GM12878 (cell line): Measurements from ENCODE around the gene HMX3. TPM values are rescaled to one million over a fixed set of nuclear protein-coding genes. Genes with fewer than 3 reads are reported as not detected.

Source experiments
- ATAC-seq: fragments of 200-7000 bp; cut with Tn5 transposase; 3 replicates; pipeline ENCODE4 v1.9.1; 2020; ENCODE audit warnings: mild to moderate bottlenecking, moderate library complexity
- BruUV-seq: library from RNA; stranded (reverse); fragments of 400-500 nt; replicated peaks from 2 replicates; lab custom pipeline; 2021; lab: Mats Ljungman, UMichigan
- CTCF ChIA-PET: fragments of 300-600 bp; sonication (Branson Sonifier 250); formaldehyde crosslinking; extraction: SDS; loops from one replicate; lab custom pipeline; 2021; ENCODE audit warnings: inconsistent platforms; lab: Yijun Ruan, JAX
- POLR2A ChIA-PET: fragments of 350-600 bp; formaldehyde crosslinking; extraction: SDS; loops from one replicate; lab custom pipeline; 2021; ENCODE audit warnings: inconsistent platforms; lab: Charles Lee
- RAD21 ChIA-PET: fragments of 300-600 bp; sonication (Branson Sonifier 250); formaldehyde crosslinking; loops from one replicate; lab custom pipeline; 2023; ENCODE audit warnings: antibody characterized with exemption; ENCODE audit not compliant: unreplicated experiment; lab: Charles Lee
- SMC1A ChIA-PET: fragments of 300-600 bp; sonication (Branson Sonifier 250); formaldehyde crosslinking; loops from one replicate; lab custom pipeline; 2023; ENCODE audit not compliant: unreplicated experiment, uncharacterized antibody; lab: Charles Lee
- DNase-seq: peaks from one replicate; pipeline ENCODE4 v3.0.0-alpha.2; 2011; ENCODE audit warnings: low read depth, low spot score
- FAIRE-seq: peaks from 3 replicates; lab custom pipeline; 2011; peaks lifted over from hg19 to GRCh38; lab: Jason Lieb, UNC
- H2AFZ ChIP-seq: 2 replicates; pipeline ENCODE4 v1.6.0; 2011; ENCODE audit warnings: low read depth, low read length, control low read depth; ENCODE audit not compliant: control insufficient read depth
- H3K27ac ChIP-seq: 2 replicates; pipeline ENCODE4 v1.5.1; 2011; ENCODE audit warnings: control low read depth; ENCODE audit not compliant: control insufficient read depth, insufficient read depth
- H3K27me3 ChIP-seq, 2 experiments: replicated peaks in 1 of 2; 2 replicates each; pipeline versions ENCODE4 v1.6.0 to v1.6.1; 2011; ENCODE audit warnings: low read length in 1 of 2; ENCODE audit not compliant: control insufficient read depth in 2 of 2, insufficient read depth in 2 of 2
- H3K36me3 ChIP-seq, 2 experiments: 2 replicates each; pipeline ENCODE4 v1.5.1; 2011; ENCODE audit warnings: low read length in 1 of 2; ENCODE audit not compliant: control insufficient read depth in 2 of 2, insufficient read depth in 2 of 2
- H3K4me1 ChIP-seq: 2 replicates; pipeline ENCODE4 v1.6.1; 2011; ENCODE audit warnings: mild to moderate bottlenecking, low read length, moderate library complexity, mixed read lengths; ENCODE audit not compliant: control insufficient read depth, insufficient read depth
- H3K4me2 ChIP-seq: 2 replicates; pipeline ENCODE4 v1.6.0; 2011; ENCODE audit warnings: control low read depth; ENCODE audit not compliant: control insufficient read depth, insufficient read depth
- H3K4me3 ChIP-seq: fragments of 200-600 bp; sonication (generic); 2 replicates; pipeline ENCODE4 v1.5.1; 2016
- H3K79me2 ChIP-seq: 2 replicates; pipeline ENCODE4 v1.6.0; 2011; ENCODE audit warnings: low read length; ENCODE audit not compliant: control insufficient read depth, insufficient read depth
- H3K9ac ChIP-seq: 2 replicates; pipeline ENCODE4 v1.8.0; 2011; ENCODE audit warnings: low read length, control low read depth, mixed read lengths; ENCODE audit not compliant: control insufficient read depth, insufficient read depth
- H3K9me3 ChIP-seq: replicated peaks from 3 replicates; pipeline ENCODE4 v1.5.1; 2011; ENCODE audit warnings: mild to moderate bottlenecking, low read length; ENCODE audit not compliant: control insufficient read depth, insufficient read depth
- H4K20me1 ChIP-seq: 2 replicates; pipeline ENCODE4 v1.6.0; 2011; ENCODE audit not compliant: control insufficient read depth, insufficient read depth
- EGR1 ChIP-seq, 2 experiments: IDR thresholded peaks; 1 replicate in 1 of 2; 2 replicates in 1 of 2; pipeline ENCODE4 v1.6.1; 2011 to 2012; ENCODE audit warnings: low read depth in 2 of 2, low read length in 2 of 2, borderline replicate concordance in 1 of 2, mild to moderate bottlenecking in 1 of 2, moderate library complexity in 1 of 2
- GABPA ChIP-seq: IDR thresholded peaks from 2 replicates; pipeline ENCODE4 v1.6.1; 2014; ENCODE audit warnings: antibody characterized with exemption, low read depth, mild to moderate bottlenecking, inconsistent platforms
- HDAC6 ChIP-seq: fragments of 200-600 bp; sonication (generic); IDR thresholded peaks from one replicate; pipeline ENCODE4 v1.8.0; 2017; ENCODE audit warnings: antibody characterized with exemption; ENCODE audit not compliant: unreplicated experiment
- SREBF1 ChIP-seq: IDR thresholded peaks from 2 replicates; pipeline ENCODE4 v1.6.1; 2012; ENCODE audit warnings: mild to moderate bottlenecking, low read length
- SUZ12 ChIP-seq: fragments of 200-600 bp; sonication (generic); IDR thresholded peaks from one replicate; pipeline ENCODE4 v1.6.1; 2018; ENCODE audit warnings: antibody characterized with exemption, mild to moderate bottlenecking; ENCODE audit not compliant: unreplicated experiment
- WGBS: methylation state at CpG from one replicate; pipeline ENCODE4 v1.1.6; 2016; ENCODE audit warnings: low lambda C conversion rate; ENCODE audit not compliant: insufficient replicate concordance, insufficient coverage; ENCODE audit errors: missing lambda C conversion rate; 5-methylcytosine and 5-hydroxymethylcytosine counted together
- in situ Hi-C: fragments of 300-500 bp; cut with MboI; formaldehyde crosslinking; loops from 9 replicates; pipeline ENCODE4 v1.14.3; 2018; ENCODE audit warnings: mixed read lengths
- intact Hi-C: fragments of 100-400 bp; cut with micrococcal nuclease; formaldehyde crosslinking; loops from one replicate; pipeline ENCODE4 v1.14.2; 2022; ENCODE audit not compliant: unreplicated experiment
- polyA plus RNA-seq, 11 experiments: library from polyadenylated mRNA; depleted of rRNA in 4 of 11; unstranded in 6 of 11; stranded (reverse) in 5 of 11; fragments of >200 nt; fragmentation: Nextera tagmentation in 4 of 11; fragmentation: Illumina TruSeq in 1 of 11; extraction: Ambion mirVana in 4 of 11; extraction: Trizol in 1 of 11; gene quantifications; 1 replicate in 1 of 11; 2 replicates in 10 of 11; pipeline versions ENCODE4 v1.2.1 to v1.2.3, GENCODE V29; 2011 to 2016; ENCODE audit warnings: inconsistent platforms in 2 of 11, missing spikeins in 2 of 11, low read depth in 1 of 11
- total RNA-seq, 4 experiments: library from RNA; depleted of rRNA in 3 of 4; stranded (reverse); fragments of >200 nt in 3 of 4; fragmentation: Illumina TruSeq in 1 of 4; extraction: Trizol in 1 of 4; gene quantifications; 2 replicates each; pipeline versions ENCODE4 v1.2.1 to v1.2.3, GENCODE V29; 2013 to 2021
- TF ChIP-seq, protein P1 (sequence below): fragments of 450-650 bp; IDR thresholded peaks from 2 replicates; pipeline ENCODE4 v1.6.1; 2016; ENCODE audit warnings: mild to moderate bottlenecking, moderate library complexity, borderline replicate concordance
- TF ChIP-seq, protein P2 (sequence below): IDR thresholded peaks from 2 replicates; pipeline ENCODE4 v1.6.1; 2012; ENCODE audit warnings: low read depth, low read length, improper control_type of control experiment
- TF ChIP-seq, protein P3 (sequence below): fragments of 450-650 bp; IDR thresholded peaks from 2 replicates; pipeline ENCODE4 v1.6.1; 2017; ENCODE audit warnings: mild to moderate bottlenecking

HMX3 gene
- total and polyA plus RNA-seq, 10 of the 15 experiments (the other 5 are each of a cell fraction or from before 2014, with no cell fraction given): 0.63 to 60.5 (median 15.3) TPM; not detected in 2

DNA sequence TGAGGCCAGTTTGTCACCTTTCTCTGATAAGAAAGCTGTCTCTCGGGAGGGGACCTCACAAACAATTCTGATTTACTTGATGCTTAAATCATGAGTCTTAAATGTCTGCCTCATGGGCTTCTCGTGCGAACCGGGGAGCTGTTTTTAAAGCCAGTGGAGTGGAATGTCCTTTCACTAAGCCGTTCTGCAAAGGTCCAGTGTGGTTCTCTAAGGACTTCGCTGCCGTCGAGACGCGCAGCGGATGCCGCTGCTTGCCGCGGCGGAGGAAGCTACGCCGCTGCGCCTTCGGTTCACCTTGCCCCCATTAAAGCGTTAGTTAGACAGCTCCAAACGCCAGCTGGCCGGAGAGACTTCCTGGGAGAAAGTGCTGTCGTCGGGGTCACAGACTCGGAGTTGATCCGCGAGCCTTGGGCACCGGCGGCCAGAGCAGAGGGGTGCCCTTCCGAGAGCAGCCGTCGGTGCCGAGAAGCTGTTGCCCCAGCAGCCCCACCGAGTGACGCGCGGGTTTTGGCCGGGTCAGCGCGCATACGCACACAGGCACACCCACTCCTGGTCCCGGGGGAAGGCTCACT is 1.3 kb upstream of the HMX3 start (continued):
- TF ChIP-seq, protein P1, sequence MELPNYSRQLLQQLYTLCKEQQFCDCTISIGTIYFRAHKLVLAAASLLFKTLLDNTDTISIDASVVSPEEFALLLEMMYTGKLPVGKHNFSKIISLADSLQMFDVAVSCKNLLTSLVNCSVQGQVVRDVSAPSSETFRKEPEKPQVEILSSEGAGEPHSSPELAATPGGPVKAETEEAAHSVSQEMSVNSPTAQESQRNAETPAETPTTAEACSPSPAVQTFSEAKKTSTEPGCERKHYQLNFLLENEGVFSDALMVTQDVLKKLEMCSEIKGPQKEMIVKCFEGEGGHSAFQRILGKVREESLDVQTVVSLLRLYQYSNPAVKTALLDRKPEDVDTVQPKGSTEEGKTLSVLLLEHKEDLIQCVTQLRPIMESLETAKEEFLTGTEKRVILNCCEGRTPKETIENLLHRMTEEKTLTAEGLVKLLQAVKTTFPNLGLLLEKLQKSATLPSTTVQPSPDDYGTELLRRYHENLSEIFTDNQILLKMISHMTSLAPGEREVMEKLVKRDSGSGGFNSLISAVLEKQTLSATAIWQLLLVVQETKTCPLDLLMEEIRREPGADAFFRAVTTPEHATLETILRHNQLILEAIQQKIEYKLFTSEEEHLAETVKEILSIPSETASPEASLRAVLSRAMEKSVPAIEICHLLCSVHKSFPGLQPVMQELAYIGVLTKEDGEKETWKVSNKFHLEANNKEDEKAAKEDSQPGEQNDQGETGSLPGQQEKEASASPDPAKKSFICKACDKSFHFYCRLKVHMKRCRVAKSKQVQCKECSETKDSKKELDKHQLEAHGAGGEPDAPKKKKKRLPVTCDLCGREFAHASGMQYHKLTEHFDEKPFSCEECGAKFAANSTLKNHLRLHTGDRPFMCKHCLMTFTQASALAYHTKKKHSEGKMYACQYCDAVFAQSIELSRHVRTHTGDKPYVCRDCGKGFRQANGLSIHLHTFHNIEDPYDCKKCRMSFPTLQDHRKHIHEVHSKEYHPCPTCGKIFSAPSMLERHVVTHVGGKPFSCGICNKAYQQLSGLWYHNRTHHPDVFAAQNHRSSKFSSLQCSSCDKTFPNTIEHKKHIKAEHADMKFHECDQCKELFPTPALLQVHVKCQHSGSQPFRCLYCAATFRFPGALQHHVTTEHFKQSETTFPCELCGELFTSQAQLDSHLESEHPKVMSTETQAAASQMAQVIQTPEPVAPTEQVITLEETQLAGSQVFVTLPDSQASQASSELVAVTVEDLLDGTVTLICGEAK: no peak
- TF ChIP-seq GABPA (no peak), SREBF1 (no peak)
- TF ChIP-seq, protein P2, sequence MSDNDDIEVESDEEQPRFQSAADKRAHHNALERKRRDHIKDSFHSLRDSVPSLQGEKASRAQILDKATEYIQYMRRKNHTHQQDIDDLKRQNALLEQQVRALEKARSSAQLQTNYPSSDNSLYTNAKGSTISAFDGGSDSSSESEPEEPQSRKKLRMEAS: no peak

DNA sequence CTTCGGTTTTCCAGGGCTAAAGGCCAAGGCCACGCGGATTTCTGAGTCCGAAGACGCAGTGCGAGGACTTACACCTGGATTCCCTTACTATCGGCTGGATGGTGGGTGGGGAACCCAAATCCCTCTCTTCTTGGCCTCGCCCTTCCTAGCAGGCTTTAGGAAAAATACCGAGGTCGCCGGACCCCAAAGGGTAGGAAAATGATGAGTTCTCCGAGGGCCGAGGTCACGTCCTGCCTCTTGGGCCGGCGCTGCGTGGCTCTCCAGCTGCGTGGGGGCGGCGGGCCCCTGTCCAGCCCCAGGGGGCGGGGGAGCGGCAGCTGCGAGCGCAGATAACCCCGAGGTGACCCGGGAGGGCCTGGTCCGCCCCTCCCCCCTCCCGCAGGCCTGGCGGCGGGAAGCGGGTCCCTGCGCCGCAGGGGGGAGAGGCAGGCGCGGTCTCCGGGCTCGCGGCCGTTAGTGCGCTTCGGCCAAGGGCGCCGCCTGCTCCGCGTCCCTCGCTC is 805 bp upstream of the HMX3 start:
- 84% methylated on average over 33 of the region's 46 CpGs for WGBS
- in situ Hi-C loops: loop anchor here (5.0 kb wide), 2 partner anchors 417 to 832 kb away; no protein-coding TSS in a partner anchor
- no peak overlapping the region for H3K9ac ChIP-seq
- H3K4me3 ChIP-seq: peak overlapping the region; percentile 86
- RAD21 ChIA-PET: interaction anchor here (2.1 kb wide), 1 partner anchor 423 kb away, joined by 20 read pairs; no protein-coding TSS in a partner anchor
- SMC1A ChIA-PET: interaction anchor here (1.2 to 2.2 kb wide), 2 partner anchors 246 to 423 kb away, joined by 3 to 10 read pairs; no protein-coding TSS in a partner anchor
- TF ChIP-seq SUZ12: peak; percentile 44
- TF ChIP-seq, protein P3, sequence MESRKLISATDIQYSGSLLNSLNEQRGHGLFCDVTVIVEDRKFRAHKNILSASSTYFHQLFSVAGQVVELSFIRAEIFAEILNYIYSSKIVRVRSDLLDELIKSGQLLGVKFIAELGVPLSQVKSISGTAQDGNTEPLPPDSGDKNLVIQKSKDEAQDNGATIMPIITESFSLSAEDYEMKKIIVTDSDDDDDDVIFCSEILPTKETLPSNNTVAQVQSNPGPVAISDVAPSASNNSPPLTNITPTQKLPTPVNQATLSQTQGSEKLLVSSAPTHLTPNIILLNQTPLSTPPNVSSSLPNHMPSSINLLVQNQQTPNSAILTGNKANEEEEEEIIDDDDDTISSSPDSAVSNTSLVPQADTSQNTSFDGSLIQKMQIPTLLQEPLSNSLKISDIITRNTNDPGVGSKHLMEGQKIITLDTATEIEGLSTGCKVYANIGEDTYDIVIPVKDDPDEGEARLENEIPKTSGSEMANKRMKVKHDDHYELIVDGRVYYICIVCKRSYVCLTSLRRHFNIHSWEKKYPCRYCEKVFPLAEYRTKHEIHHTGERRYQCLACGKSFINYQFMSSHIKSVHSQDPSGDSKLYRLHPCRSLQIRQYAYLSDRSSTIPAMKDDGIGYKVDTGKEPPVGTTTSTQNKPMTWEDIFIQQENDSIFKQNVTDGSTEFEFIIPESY: no peak
- peak; percentile 22 for TF ChIP-seq HDAC6
- TF ChIP-seq EGR1 (IDR thresholded peaks at IDR 0.05; ENCODE audit: borderline replicate concordance in 1 of 2, low read depth in 2 of 2, low read length in 2 of 2): peak in 1 of 2 experiments; percentile 36; a peak in 1 of 3 replicates
- H3K4me2 ChIP-seq: peak overlapping the region; percentile 91
- CTCF ChIA-PET: interaction anchor here (1.2 to 4.3 kb wide), 4 partner anchors 19 to 423 kb away, joined by 3 to 33 read pairs (median 9); partner anchors contain the start of gene BUB3
- no peak overlapping the region for H2AFZ ChIP-seq
- no peaks in the 10 kb centered on the region; the same call in 2 of the 3 replicates for H3K9me3 ChIP-seq
- FAIRE-seq (no peak), ATAC-seq (no peak), DNase-seq (no peak)
- peaks cover 7% of the 10 kb centered on the region for H3K4me1 ChIP-seq
- no TSS peak for BruUV-seq
- intact Hi-C loops: loop anchor here (5.0 kb wide), 1 partner anchor 257 kb away; no protein-coding TSS in a partner anchor
- H3K79me2 ChIP-seq: peaks cover 31% of the 10 kb centered on the region
- no peak overlapping the region for H3K27ac ChIP-seq
- POLR2A ChIA-PET: interaction anchor here (1.1 kb wide), 1 partner anchor 32 kb away, joined by 3 read pairs; no protein-coding TSS in a partner anchor
- no peaks in the 10 kb centered on the region for H4K20me1 ChIP-seq
- H3K27me3 ChIP-seq: peaks cover 2 to 18% of the 10 kb centered on the region in 2 experiments; a peak in 3 of 4 replicates
- no peaks in the 10 kb centered on the region; a peak in 1 of 4 replicates for H3K36me3 ChIP-seq
